ENCODE results near the gene ACKR4.
"Not testable (repeated sequence)": the region's sequence is repeated elsewhere in the genome, so short reads cannot be mapped to it uniquely, and the experiment has no call there.

The ACKR4 gene

GRCh38 chr3:132637590-132637989, 40.5 kb downstream of the ACKR4 start:
- Histone ChIP-seq H3K4me2 (ENCODE audit: low read length) (no peak overlapping the region), H3K27me3 (ENCODE audit: control insufficient read depth, low read length) (no peaks in the 10 kb centered on the region), H3K4me3 (ENCODE audit: low read length) (no peak overlapping the region), H3K79me2 (ENCODE audit: control insufficient read depth, low read length) (no peaks in the 10 kb centered on the region), H3K4me1 (ENCODE audit: control insufficient read depth, low read length) (peaks cover 7% of the 10 kb centered on the region), H3K9me2 (replicated peaks; ENCODE audit: control insufficient read depth, low read length) (no peaks in the 10 kb centered on the region), H3K9me3 (ENCODE audit: control insufficient read depth, insufficient read depth, low read length) (no peaks in the 10 kb centered on the region), H3K36me3 (ENCODE audit: control insufficient read depth, low read length) (peaks cover 14% of the 10 kb centered on the region), H3K27ac (ENCODE audit: low read depth, low read length) (no peak overlapping the region), H3F3A (ENCODE audit: control insufficient read depth, insufficient read depth) (0 out of 2 replicates have a peak, but pooled peaks cover 2% of the 10 kb centered on the region), H4K20me1 (ENCODE audit: control insufficient read depth, insufficient read depth, low read depth, low read length) (no peaks in the 10 kb centered on the region)
- TF ChIP-seq EZH2phosphoT487 (IDR thresholded peaks at IDR 0.05; ENCODE audit: borderline replicate concordance, low read length) (no peak), CTCF (IDR thresholded peaks at IDR 0.05; ENCODE audit: low read depth, low read length, poor library complexity, severe bottlenecking) (no peak)

GRCh38 chr3:132638706-132639105, 41.6 kb downstream of the ACKR4 start:
- no peaks in the 10 kb centered on the region for H3K9me2 ChIP-seq (replicated peaks; ENCODE audit: control insufficient read depth, low read length)
- TF ChIP-seq EZH2phosphoT487 (IDR thresholded peaks at IDR 0.05; ENCODE audit: borderline replicate concordance, low read length) (no peak), CTCF (IDR thresholded peaks at IDR 0.05; ENCODE audit: low read depth, low read length, poor library complexity, severe bottlenecking) (no peak)
- 0 out of 2 replicates have a peak, but pooled peaks cover 2% of the 10 kb centered on the region for H3F3A ChIP-seq (ENCODE audit: control insufficient read depth, insufficient read depth)
- H3K27ac ChIP-seq (ENCODE audit: low read depth, low read length), result no peak overlapping the region
- H3K4me1 ChIP-seq (ENCODE audit: control insufficient read depth, low read length), result peaks cover 7% of the 10 kb centered on the region
- no peaks in the 10 kb centered on the region for H3K27me3 ChIP-seq (ENCODE audit: control insufficient read depth, low read length)
- no peak overlapping the region for H3K4me3 ChIP-seq (ENCODE audit: low read length)
- H3K79me2 ChIP-seq (ENCODE audit: control insufficient read depth, low read length), result no peaks in the 10 kb centered on the region
- H3K4me2 ChIP-seq (ENCODE audit: low read length), result no peak overlapping the region
- no peaks in the 10 kb centered on the region for H3K9me3 ChIP-seq (ENCODE audit: control insufficient read depth, insufficient read depth, low read length)
- H3K36me3 ChIP-seq (ENCODE audit: control insufficient read depth, low read length), result peaks cover 14% of the 10 kb centered on the region
- H4K20me1 ChIP-seq (ENCODE audit: control insufficient read depth, insufficient read depth, low read depth, low read length), result no peaks in the 10 kb centered on the region

- H3F3A ChIP-seq (ENCODE audit: control insufficient read depth, insufficient read depth); H3K27me3 ChIP-seq (ENCODE audit: control insufficient read depth, low read length); H3K4me1 ChIP-seq (ENCODE audit: control insufficient read depth, low read length); H3K4me3 ChIP-seq (ENCODE audit: low read length); H3K9me2 ChIP-seq (replicated peaks; ENCODE audit: control insufficient read depth, low read length); H3K79me2 ChIP-seq (ENCODE audit: control insufficient read depth, low read length); H3K9me3 ChIP-seq (ENCODE audit: control insufficient read depth, insufficient read depth, low read length); H3K4me2 ChIP-seq (ENCODE audit: low read length); H3K27ac ChIP-seq (ENCODE audit: low read depth, low read length); H4K20me1 ChIP-seq (ENCODE audit: control insufficient read depth, insufficient read depth, low read depth, low read length): not testable (repeated sequence)
- peaks cover 14% of the 10 kb centered on the region for H3K36me3 ChIP-seq (ENCODE audit: control insufficient read depth, low read length)
Observed at GRCh38 chr3:132641427-132641826, 44.4 kb downstream of the ACKR4 start.

GRCh38 chr3:132641837-132642538, 44.9 kb downstream of the ACKR4 start:
- no peak overlapping the region for H3K4me3 ChIP-seq (ENCODE audit: low read length)
- H3K79me2 ChIP-seq (ENCODE audit: control insufficient read depth, low read length), result no peaks in the 10 kb centered on the region
- H3K9me3 ChIP-seq (ENCODE audit: control insufficient read depth, insufficient read depth, low read length), result no peaks in the 10 kb centered on the region
- peaks cover 14% of the 10 kb centered on the region for H3K36me3 ChIP-seq (ENCODE audit: control insufficient read depth, low read length)
- H3F3A ChIP-seq (ENCODE audit: control insufficient read depth, insufficient read depth), result 0 out of 2 replicates have a peak, but pooled peaks cover 2% of the 10 kb centered on the region
- no peaks in the 10 kb centered on the region for H3K27me3 ChIP-seq (ENCODE audit: control insufficient read depth, low read length)
- no peaks in the 10 kb centered on the region for H3K9me2 ChIP-seq (replicated peaks; ENCODE audit: control insufficient read depth, low read length)
- no peak overlapping the region for H3K4me2 ChIP-seq (ENCODE audit: low read length)
- no peak for TF ChIP-seq EZH2phosphoT487 (IDR thresholded peaks at IDR 0.05; ENCODE audit: borderline replicate concordance, low read length)
- peak; percentile 56 for TF ChIP-seq CTCF (IDR thresholded peaks at IDR 0.05; ENCODE audit: low read depth, low read length, poor library complexity, severe bottlenecking)
- no peak overlapping the region for H3K27ac ChIP-seq (ENCODE audit: low read depth, low read length)
- peaks cover 9% of the 10 kb centered on the region for H3K4me1 ChIP-seq (ENCODE audit: control insufficient read depth, low read length)
- H4K20me1 ChIP-seq (ENCODE audit: control insufficient read depth, insufficient read depth, low read depth, low read length), result no peaks in the 10 kb centered on the region
